Stimulated activated naive CD8-positive, alpha-beta T cell treated with anti-CD3 and anti-CD28 coated beads, Interleukin-15, amount 100 ng/mL, for 72 hours (primary cell): ENCODE results near the gene CUX1.

ENCODE experiments used
- ATAC-seq: fragments of 150-1000 bp; cut with Tn5 transposase; 2 replicates; pipeline ENCODE4 v1.10.0; 2021; ENCODE audit warnings: mild to moderate bottlenecking, moderate library complexity
- DNase-seq, 2 donors: peaks; one replicate each; pipeline ENCODE4 v3.0.0; 2021 to 2022
- H3K27ac Mint-ChIP-seq, 2 donors: one replicate each; pipeline ENCODE4 v1.8.0; 2022; ENCODE audit warnings: mild to moderate bottlenecking in 2 of 2, mixed read lengths in 2 of 2, moderate library complexity in 2 of 2
- H3K27me3 Mint-ChIP-seq: one replicate; pipeline ENCODE4 v1.8.0; 2022; ENCODE audit warnings: mixed read lengths
- H3K4me1 Mint-ChIP-seq: one replicate; pipeline ENCODE4 v1.8.0; 2022; ENCODE audit warnings: mild to moderate bottlenecking, mixed read lengths
- H3K4me3 Mint-ChIP-seq, 2 donors: one replicate each; pipeline ENCODE4 v1.8.0; 2022; ENCODE audit warnings: mild to moderate bottlenecking in 2 of 2, mixed read lengths in 2 of 2, moderate library complexity in 1 of 2
- H3K9me3 Mint-ChIP-seq, 2 donors: one replicate each; pipeline ENCODE4 v1.8.0; 2022; ENCODE audit warnings: mixed read lengths in 2 of 2

Gene CUX1

GRCh38 chr7:102260856-102261255 is 443.4 kb downstream of the CUX1 start:
- no peak for DNase-seq
- Mint-ChIP-seq H3K9me3 (no peaks in the 10 kb centered on the region), H3K4me3 (no peak overlapping the region), H3K4me1 (no peaks in the 10 kb centered on the region), H3K27me3 (no peaks in the 10 kb centered on the region), H3K27ac (no peak overlapping the region)
- no peak for ATAC-seq

DNA sequence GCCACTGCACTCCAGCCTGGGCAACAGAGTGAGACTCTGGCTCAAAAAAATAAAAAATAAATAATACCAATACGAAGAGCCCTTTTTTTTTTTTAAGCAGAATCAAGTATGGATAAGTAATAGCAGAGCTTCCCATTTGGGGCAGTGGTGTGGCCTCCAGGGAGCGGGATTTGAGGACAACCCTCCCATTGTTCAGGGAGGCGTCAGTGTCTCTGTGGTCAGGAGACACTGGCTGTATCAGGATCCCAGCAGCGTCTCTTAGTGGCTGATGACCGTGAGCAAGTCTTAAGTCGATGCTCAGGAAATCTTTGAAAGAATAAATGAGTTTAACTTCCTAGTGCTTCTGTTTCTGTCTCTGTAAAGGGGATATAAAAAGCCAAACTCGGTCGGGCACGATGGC is 444.0 kb downstream of the CUX1 start:
- no peak overlapping the region for H3K4me3 Mint-ChIP-seq

DNA sequence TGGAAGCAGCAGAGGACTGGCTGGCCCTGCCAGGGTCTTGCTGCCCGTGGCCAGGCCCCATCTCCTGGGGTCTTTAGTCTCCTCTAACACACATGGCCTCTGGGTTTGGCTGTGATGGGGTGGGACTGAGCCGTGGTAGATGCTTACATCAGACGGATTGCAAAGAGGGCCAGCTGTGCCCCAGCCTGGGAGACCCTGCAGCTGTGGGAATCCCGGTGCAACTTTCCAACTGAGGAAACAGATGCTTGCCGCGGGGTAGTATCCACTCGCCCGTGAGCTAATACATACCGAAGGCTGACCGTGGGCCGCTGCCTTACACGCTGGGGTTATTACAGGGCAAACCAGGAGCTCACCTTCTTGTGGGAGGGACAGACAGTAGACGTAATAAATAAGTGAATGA is 445.1 kb downstream of the CUX1 start:
- no peaks in the 10 kb centered on the region for H3K4me1 Mint-ChIP-seq
- H3K4me3 Mint-ChIP-seq: no peak overlapping the region
- ATAC-seq: no peak
- H3K27me3 Mint-ChIP-seq: no peaks in the 10 kb centered on the region
- no peaks in the 10 kb centered on the region for H3K9me3 Mint-ChIP-seq
- DNase-seq: no peak
- peak overlapping the region; percentile 27 to 80 for H3K27ac Mint-ChIP-seq

More for the DNA sequence above, 444.0 kb downstream of the CUX1 start:
- DNase-seq: no peak
- Mint-ChIP-seq H3K4me1 (no peaks in the 10 kb centered on the region), H3K9me3 (no peaks in the 10 kb centered on the region), H3K27ac (no peak overlapping the region), H3K27me3 (no peaks in the 10 kb centered on the region)
- ATAC-seq: no peak

- DNase-seq (no peak), ATAC-seq (no peak)
- H3K9me3 Mint-ChIP-seq: no peaks in the 10 kb centered on the region
- H3K4me1 Mint-ChIP-seq: no peaks in the 10 kb centered on the region
- H3K27ac Mint-ChIP-seq: no peak overlapping the region
- H3K4me3 Mint-ChIP-seq: no peak overlapping the region
- H3K27me3 Mint-ChIP-seq: no peaks in the 10 kb centered on the region
These were observed 447.0 kb downstream of the CUX1 start for GRCh38 chr7:102264367-102264891.

GRCh38 chr7:102266541-102266940 is 449.1 kb downstream of the CUX1 start:
- ATAC-seq: no peak
- no peak overlapping the region for H3K4me3 Mint-ChIP-seq
- H3K27me3 Mint-ChIP-seq: no peaks in the 10 kb centered on the region
- no peaks in the 10 kb centered on the region for H3K9me3 Mint-ChIP-seq
- DNase-seq: no peak
- peak overlapping the region in 1 of 2 donors; percentile 45 for H3K27ac Mint-ChIP-seq
- no peaks in the 10 kb centered on the region for H3K4me1 Mint-ChIP-seq

GRCh38 chr7:102268635-102269034 is 451.2 kb downstream of the CUX1 start:
- Mint-ChIP-seq H3K27me3 (no peaks in the 10 kb centered on the region), H3K9me3 (no peaks in the 10 kb centered on the region), H3K4me3 (no peak overlapping the region), H3K4me1 (no peaks in the 10 kb centered on the region), H3K27ac (no peak overlapping the region)
- ATAC-seq (no peak), DNase-seq (no peak)

GRCh38 chr7:102270178-102270887 is 452.9 kb downstream of the CUX1 start:
- Mint-ChIP-seq H3K4me3 (no peak overlapping the region), H3K27ac (no peak overlapping the region), H3K27me3 (no peaks in the 10 kb centered on the region), H3K9me3 (no peaks in the 10 kb centered on the region), H3K4me1 (no peaks in the 10 kb centered on the region)
- ATAC-seq (no peak), DNase-seq (no peak)

DNA sequence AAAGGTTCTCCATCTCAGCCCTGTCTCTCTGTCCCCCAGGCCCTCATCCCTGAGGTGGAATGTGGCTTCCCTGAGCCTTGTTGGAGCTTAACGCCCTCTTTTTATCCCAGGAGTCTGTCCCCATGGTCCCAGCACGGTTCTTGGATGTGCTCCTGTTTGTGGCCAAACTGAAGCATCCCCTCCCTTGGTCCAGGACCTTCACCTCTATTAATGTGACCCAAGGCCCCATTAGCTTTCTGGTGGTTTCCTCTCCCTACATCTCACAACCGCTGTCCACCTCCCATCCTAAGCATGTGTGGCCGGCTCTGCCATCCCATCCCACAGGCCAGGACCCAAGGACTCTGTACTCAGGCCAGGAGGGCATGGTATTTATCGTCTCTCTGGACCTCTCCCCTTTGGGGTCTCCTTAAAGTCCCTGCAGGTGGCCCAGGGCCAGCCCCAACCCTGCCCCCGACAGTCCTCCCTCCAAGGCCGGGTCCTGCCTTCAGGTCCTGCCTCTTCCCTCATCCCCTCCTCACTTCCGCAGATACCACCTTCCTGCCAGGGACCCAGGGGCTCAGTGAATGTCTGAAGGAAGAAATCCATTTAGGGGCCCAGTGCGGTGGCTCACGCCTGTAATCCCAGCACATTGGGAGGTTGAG is 453.9 kb downstream of the CUX1 start:
- no peaks in the 10 kb centered on the region for H3K27me3 Mint-ChIP-seq
- ATAC-seq (no peak), DNase-seq (no peak)
- H3K4me3 Mint-ChIP-seq: no peak overlapping the region
- H3K27ac Mint-ChIP-seq: no peak overlapping the region
- H3K9me3 Mint-ChIP-seq: no peaks in the 10 kb centered on the region
- no peaks in the 10 kb centered on the region for H3K4me1 Mint-ChIP-seq

GRCh38 chr7:102272075-102272916 is 454.9 kb downstream of the CUX1 start:
- ATAC-seq: peak; percentile 84
- H3K9me3 Mint-ChIP-seq: no peaks in the 10 kb centered on the region
- no peak overlapping the region for H3K4me3 Mint-ChIP-seq

DNA sequence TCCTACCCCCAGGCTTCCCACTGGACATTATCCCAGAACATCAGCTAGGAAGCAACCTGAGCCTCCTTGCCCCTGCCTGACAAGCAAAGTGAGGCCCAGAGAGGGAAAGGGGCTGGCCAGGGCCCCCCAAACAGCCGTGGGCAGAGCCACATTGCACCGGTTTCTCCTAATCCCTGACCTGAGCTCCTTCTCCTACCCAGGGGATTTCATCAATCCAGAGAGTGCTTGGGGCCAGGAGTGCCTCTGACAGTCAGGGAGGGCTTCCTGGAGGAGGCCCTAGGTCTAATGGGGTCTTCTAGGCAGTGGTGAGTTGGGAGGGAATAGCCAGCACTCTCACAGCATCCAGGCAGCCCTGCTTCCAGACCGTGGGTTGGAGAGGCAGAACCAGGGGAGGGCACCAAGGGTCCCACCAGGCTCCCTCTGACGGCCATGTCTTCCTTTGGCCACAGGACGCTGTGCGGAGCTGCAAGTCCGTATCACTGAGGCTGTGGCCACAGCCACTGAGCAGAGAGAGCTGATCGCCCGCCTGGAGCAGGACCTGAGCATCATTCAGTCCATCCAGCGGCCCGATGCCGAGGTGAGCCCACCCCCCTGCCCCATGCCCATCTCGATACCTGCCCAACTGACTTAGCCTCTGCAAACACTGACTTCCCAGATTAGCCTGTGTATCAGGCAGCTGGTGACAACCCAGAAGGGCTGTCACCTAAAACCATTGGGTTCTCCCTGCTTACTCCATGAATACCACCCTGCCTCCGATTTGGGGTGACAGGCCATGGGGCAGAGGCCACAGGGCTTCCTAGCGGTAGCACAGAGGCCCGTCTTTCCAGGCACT is 455.7 kb downstream of the CUX1 start:
- no peak overlapping the region for H3K4me3 Mint-ChIP-seq
- H3K27me3 Mint-ChIP-seq: no peaks in the 10 kb centered on the region
- DNase-seq: no peak
- no peaks in the 10 kb centered on the region for H3K4me1 Mint-ChIP-seq
- no peaks in the 10 kb centered on the region for H3K9me3 Mint-ChIP-seq
- no peak for ATAC-seq
- no peak overlapping the region for H3K27ac Mint-ChIP-seq

More at GRCh38 chr7:102272075-102272916, 454.9 kb downstream of the CUX1 start:
- peak; percentile 69 to 72 for DNase-seq
- H3K4me1 Mint-ChIP-seq: no peaks in the 10 kb centered on the region
- H3K27ac Mint-ChIP-seq: peak overlapping the region in 1 of 2 donors; percentile 15
- H3K27me3 Mint-ChIP-seq: no peaks in the 10 kb centered on the region

- Mint-ChIP-seq H3K4me3 (no peak overlapping the region), H3K27me3 (no peaks in the 10 kb centered on the region), H3K4me1 (peaks cover under 1% of the 10 kb centered on the region), H3K9me3 (no peaks in the 10 kb centered on the region), H3K27ac (no peak overlapping the region)
- DNase-seq: no peak
- ATAC-seq: no peak
These were observed 456.6 kb downstream of the CUX1 start for GRCh38 chr7:102273749-102274712.

DNA sequence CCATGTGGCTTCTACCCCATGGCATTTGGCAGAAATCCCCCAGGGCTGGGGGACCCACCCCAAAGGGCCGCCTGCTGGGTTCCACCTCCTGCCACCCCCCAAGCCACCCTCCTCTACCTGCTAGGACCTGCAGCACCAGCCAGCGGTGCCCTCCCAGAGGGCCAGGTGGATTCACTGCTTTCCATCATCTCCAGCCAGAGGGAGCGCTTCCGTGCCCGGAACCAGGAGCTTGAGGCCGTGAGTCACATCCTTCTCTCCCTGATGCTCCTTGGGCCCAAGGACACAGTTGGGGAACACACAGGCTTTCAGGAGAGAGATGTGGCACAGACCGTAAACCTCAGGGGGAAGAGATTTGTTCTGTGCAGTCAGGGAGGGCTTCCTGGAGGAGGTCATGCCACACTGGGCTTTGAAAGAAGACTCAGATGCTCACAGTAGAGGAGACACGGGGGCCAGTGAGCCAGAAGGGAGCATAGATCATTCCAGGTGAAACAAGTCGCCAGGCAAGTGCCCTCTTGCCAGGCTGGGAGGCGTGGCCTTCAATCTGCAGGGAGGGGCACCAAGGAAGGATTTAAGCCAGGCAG is 457.8 kb downstream of the CUX1 start:
- Mint-ChIP-seq H3K9me3 (no peaks in the 10 kb centered on the region), H3K27ac (peak overlapping the region in 1 of 2 donors; percentile 57), H3K27me3 (no peaks in the 10 kb centered on the region), H3K4me3 (no peak overlapping the region), H3K4me1 (peaks cover 11% of the 10 kb centered on the region)
- no peak for DNase-seq
- no peak for ATAC-seq

- Mint-ChIP-seq H3K9me3 (no peaks in the 10 kb centered on the region), H3K27me3 (no peaks in the 10 kb centered on the region), H3K4me1 (peaks cover 11% of the 10 kb centered on the region), H3K4me3 (no peak overlapping the region), H3K27ac (no peak overlapping the region)
- ATAC-seq (no peak), DNase-seq (no peak)
These were observed 460.5 kb downstream of the CUX1 start for GRCh38 chr7:102277901-102278300.
